DND-41 (cell line): ENCODE measurements around the gene ARL8A.

Experiments
- ATAC-seq: fragments of 200-7000 bp; cut with Tn5 transposase; 3 replicates; pipeline ENCODE4 v1.9.1; 2021; ENCODE audit warnings: low read depth; ENCODE audit not compliant: insufficient read depth
- DNase-seq: peaks from one replicate; pipeline ENCODE4 v3.0.0-alpha.2; 2020
- H2AFZ ChIP-seq: 2 replicates; pipeline ENCODE4 v1.6.0; 2012; ENCODE audit warnings: low read depth, low read length
- H3K27ac ChIP-seq: 2 replicates; pipeline ENCODE4 v1.5.1; 2012; ENCODE audit warnings: low read length, inconsistent platforms
- H3K27me3 ChIP-seq: fragments of 200-600 bp; sonication (generic); 2 replicates; pipeline ENCODE4 v1.6.0; 2012; ENCODE audit warnings: low read length, mild to moderate bottlenecking, inconsistent platforms; ENCODE audit not compliant: insufficient read depth, poor library complexity
- H3K36me3 ChIP-seq: 2 replicates; pipeline ENCODE4 v1.5.1; 2012; ENCODE audit warnings: low read length, inconsistent platforms; ENCODE audit not compliant: insufficient read depth
- H3K4me1 ChIP-seq: 2 replicates; pipeline ENCODE4 v1.5.1; 2012; ENCODE audit warnings: mild to moderate bottlenecking, low read length; ENCODE audit not compliant: insufficient read depth
- H3K4me2 ChIP-seq: 2 replicates; pipeline ENCODE4 v1.6.0; 2012; ENCODE audit warnings: mild to moderate bottlenecking, moderate library complexity, low read length, inconsistent platforms; ENCODE audit not compliant: insufficient read depth
- H3K4me3 ChIP-seq, 2 experiments: fragments of 200-600 bp in 1 of 2; shearing (Covaris generic) in 1 of 2; 2 replicates each; pipeline ENCODE4 v1.5.1; 2012 to 2016; ENCODE audit warnings: inconsistent platforms in 2 of 2, low read length in 2 of 2, mild to moderate bottlenecking in 2 of 2, low read depth in 1 of 2, moderate library complexity in 1 of 2
- H3K79me2 ChIP-seq: 2 replicates; pipeline ENCODE4 v1.6.0; 2012; ENCODE audit warnings: low read length, inconsistent platforms; ENCODE audit not compliant: insufficient read depth
- H3K9ac ChIP-seq: 2 replicates; pipeline ENCODE4 v1.6.0; 2012; ENCODE audit warnings: low read depth, mild to moderate bottlenecking, inconsistent platforms, low read length, moderate library complexity
- H3K9me3 ChIP-seq: 2 replicates; pipeline ENCODE4 v1.5.1; 2012; ENCODE audit warnings: low read length, moderate library complexity, mild to moderate bottlenecking, inconsistent platforms; ENCODE audit not compliant: insufficient read depth, severe bottlenecking
- H4K20me1 ChIP-seq: 2 replicates; pipeline ENCODE4 v1.6.0; 2012; ENCODE audit warnings: low read length; ENCODE audit not compliant: insufficient read depth
- CTCF ChIP-seq: IDR thresholded peaks from 2 replicates; pipeline ENCODE4 v1.5.1; 2012; ENCODE audit warnings: borderline replicate concordance, low read length, moderate library complexity, mild to moderate bottlenecking; ENCODE audit not compliant: poor library complexity, severe bottlenecking; ENCODE audit errors: extremely low read depth
- EZH2 ChIP-seq: IDR thresholded peaks from 3 replicates; pipeline ENCODE4 v1.6.1; 2012; ENCODE audit warnings: borderline replicate concordance, low read depth, mild to moderate bottlenecking, moderate library complexity, low read length, inconsistent platforms; ENCODE audit not compliant: severe bottlenecking

ARL8A gene

GRCh38 chr1:202107801-202108731 is 36.5 kb downstream of the ARL8A start:
- Histone ChIP-seq H2AFZ (no peak overlapping the region), H3K4me1 (no peaks in the 10 kb centered on the region), H3K27ac (no peak overlapping the region), H3K27me3 (peaks cover 6% of the 10 kb centered on the region), H4K20me1 (no peaks in the 10 kb centered on the region), H3K79me2 (no peaks in the 10 kb centered on the region), H3K4me2 (no peak overlapping the region), H3K9ac (no peak overlapping the region), H3K4me3 (no peak overlapping the region), H3K36me3 (no peaks in the 10 kb centered on the region), H3K9me3 (no peaks in the 10 kb centered on the region)
- TF ChIP-seq CTCF (no peak), EZH2 (no peak)
- DNase-seq (no peak), ATAC-seq (no peak)

- H3K9ac ChIP-seq, result no peak overlapping the region
- no peak for DNase-seq
- H3K4me3 ChIP-seq, result no peak overlapping the region
- no peak for TF ChIP-seq EZH2
- no peak for TF ChIP-seq CTCF
- no peaks in the 10 kb centered on the region for H3K36me3 ChIP-seq
- H3K79me2 ChIP-seq, result no peaks in the 10 kb centered on the region
- no peak for ATAC-seq
- H2AFZ ChIP-seq, result no peak overlapping the region
- H3K27me3 ChIP-seq, result peaks cover 6% of the 10 kb centered on the region
- no peak overlapping the region for H3K4me2 ChIP-seq
- no peak overlapping the region for H3K27ac ChIP-seq
- H3K4me1 ChIP-seq, result no peaks in the 10 kb centered on the region
- no peaks in the 10 kb centered on the region for H4K20me1 ChIP-seq
- no peaks in the 10 kb centered on the region for H3K9me3 ChIP-seq
These were observed 37.2 kb downstream of the ARL8A start for GRCh38 chr1:202107321-202107761.

- no peak overlapping the region for H3K4me2 ChIP-seq
- H2AFZ ChIP-seq, result no peak overlapping the region
- no peak overlapping the region for H3K9ac ChIP-seq
These were observed 37.9 kb downstream of the ARL8A start for GRCh38 chr1:202106340-202107254.

More at GRCh38 chr1:202106340-202107254, 37.9 kb downstream of the ARL8A start:
- H4K20me1 ChIP-seq, result no peaks in the 10 kb centered on the region
- H3K27ac ChIP-seq, result no peak overlapping the region
- H3K36me3 ChIP-seq, result no peaks in the 10 kb centered on the region
- H3K4me1 ChIP-seq, result no peaks in the 10 kb centered on the region
- no peaks in the 10 kb centered on the region for H3K9me3 ChIP-seq
- no peak overlapping the region for H3K4me3 ChIP-seq
- H3K27me3 ChIP-seq, result peaks cover 6% of the 10 kb centered on the region
- DNase-seq (no peak), ATAC-seq (no peak)
- no peak for TF ChIP-seq EZH2
- TF ChIP-seq CTCF, result no peak
- H3K79me2 ChIP-seq, result no peaks in the 10 kb centered on the region
